ENCODE data around the gene RNASE11. TPM values are rescaled to one million over a fixed set of nuclear protein-coding genes. Genes with fewer than 3 reads are reported as not detected.
A peak's percentile ranks its signal among the peaks of the same experiment; 100 is the strongest.

Gene RNASE11
- polyA plus RNA-seq, 3 donors = not detected

DNA sequence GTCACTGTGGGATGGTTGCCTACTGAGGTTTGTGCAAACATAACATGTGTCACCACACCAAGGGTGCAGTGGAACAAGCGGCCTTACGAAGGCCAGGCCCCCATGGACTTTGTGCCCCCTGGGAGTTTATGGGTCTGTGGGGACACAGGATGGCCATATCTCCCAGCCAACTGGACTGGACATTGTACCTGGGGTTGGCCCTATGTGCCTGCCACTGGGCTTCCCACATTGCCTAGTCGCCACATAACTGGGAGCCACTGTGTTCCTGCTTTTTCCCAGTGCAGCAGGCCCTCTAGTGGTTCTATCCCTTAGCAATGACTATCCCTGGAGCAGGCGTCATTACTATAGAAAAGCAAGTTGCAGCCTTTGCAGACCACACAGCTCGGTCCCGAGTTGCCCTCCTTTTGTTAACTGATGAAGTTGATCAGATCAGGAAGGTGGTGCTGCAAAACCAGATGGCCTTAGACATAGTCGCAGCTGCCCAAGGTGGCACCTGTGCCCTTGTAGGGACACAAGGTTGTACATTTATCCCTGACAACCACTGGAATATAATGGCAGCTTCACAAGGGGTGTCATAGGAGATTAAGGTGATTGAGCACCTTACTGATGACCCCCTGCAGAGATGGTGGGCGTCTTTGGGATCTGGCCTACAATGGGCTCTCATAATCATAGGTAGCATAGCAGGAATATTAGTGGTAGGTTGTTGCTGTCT lies 18.5 kb upstream of the RNASE11 start:
- Histone ChIP-seq H3K4me1 (ENCODE audit: control insufficient read depth in 1 of 2, insufficient read depth in 2 of 2, low read length in 2 of 2) (peaks cover 13 to 17% of the 10 kb centered on the region in 2 donors), H4K20me1 (ENCODE audit: insufficient read depth, low read length) (no peaks in the 10 kb centered on the region), H3K79me2 (ENCODE audit: insufficient read depth, low read length) (no peaks in the 10 kb centered on the region), H3K27me3 (ENCODE audit: control insufficient read depth in 2 of 2, insufficient read depth in 2 of 2, low read length in 2 of 2) (no peaks in the 10 kb centered on the region), H3K9me3 (replicated peaks in 1 of 2; ENCODE audit: control insufficient read depth in 1 of 2, insufficient read depth in 1 of 2, low read length in 2 of 2) (no peaks in the 10 kb centered on the region), H3K9ac (ENCODE audit: insufficient read depth, low read length, poor library complexity, severe bottlenecking) (no peak overlapping the region), H3K4me3 (replicated peaks in 1 of 3; ENCODE audit: low read depth in 2 of 3, low read length in 3 of 3) (no peak overlapping the region), H3K36me3 (replicated peaks in 1 of 2; ENCODE audit: control insufficient read depth in 1 of 2, insufficient read depth in 2 of 2, low read length in 2 of 2) (no peaks in the 10 kb centered on the region), H3K27ac (ENCODE audit: low read depth in 1 of 2, low read length in 2 of 2) (no peak overlapping the region), H3K4me2 (replicated peaks; ENCODE audit: extremely low read depth, low read length, poor library complexity, severe bottlenecking) (no peak overlapping the region), H2AFZ (ENCODE audit: insufficient read depth, low read depth, low read length, poor library complexity, severe bottlenecking) (no peak overlapping the region)
- no peaks in the 10 kb centered on the region for H3K27me3 Mint-ChIP-seq (ENCODE audit: low read depth in 3 of 3)
- no peaks in the 10 kb centered on the region for H3K36me3 Mint-ChIP-seq
- no peaks in the 10 kb centered on the region for H3K9me3 Mint-ChIP-seq
- DNase-seq = no peak
- TF ChIP-seq, protein P1, sequence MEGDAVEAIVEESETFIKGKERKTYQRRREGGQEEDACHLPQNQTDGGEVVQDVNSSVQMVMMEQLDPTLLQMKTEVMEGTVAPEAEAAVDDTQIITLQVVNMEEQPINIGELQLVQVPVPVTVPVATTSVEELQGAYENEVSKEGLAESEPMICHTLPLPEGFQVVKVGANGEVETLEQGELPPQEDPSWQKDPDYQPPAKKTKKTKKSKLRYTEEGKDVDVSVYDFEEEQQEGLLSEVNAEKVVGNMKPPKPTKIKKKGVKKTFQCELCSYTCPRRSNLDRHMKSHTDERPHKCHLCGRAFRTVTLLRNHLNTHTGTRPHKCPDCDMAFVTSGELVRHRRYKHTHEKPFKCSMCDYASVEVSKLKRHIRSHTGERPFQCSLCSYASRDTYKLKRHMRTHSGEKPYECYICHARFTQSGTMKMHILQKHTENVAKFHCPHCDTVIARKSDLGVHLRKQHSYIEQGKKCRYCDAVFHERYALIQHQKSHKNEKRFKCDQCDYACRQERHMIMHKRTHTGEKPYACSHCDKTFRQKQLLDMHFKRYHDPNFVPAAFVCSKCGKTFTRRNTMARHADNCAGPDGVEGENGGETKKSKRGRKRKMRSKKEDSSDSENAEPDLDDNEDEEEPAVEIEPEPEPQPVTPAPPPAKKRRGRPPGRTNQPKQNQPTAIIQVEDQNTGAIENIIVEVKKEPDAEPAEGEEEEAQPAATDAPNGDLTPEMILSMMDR (IDR thresholded peaks at IDR 0.05) = peak; percentile 13
- WGBS (ENCODE audit: insufficient coverage) = 40% methylated on average over 7 of the region's 8 CpGs
- no peak overlapping the region for H3K27ac Mint-ChIP-seq
- peaks cover 11% of the 10 kb centered on the region for H3K4me1 Mint-ChIP-seq
- no peak overlapping the region for H3K4me3 Mint-ChIP-seq
- intact Hi-C loops (cut with micrococcal nuclease) = no loop called here

DNA sequence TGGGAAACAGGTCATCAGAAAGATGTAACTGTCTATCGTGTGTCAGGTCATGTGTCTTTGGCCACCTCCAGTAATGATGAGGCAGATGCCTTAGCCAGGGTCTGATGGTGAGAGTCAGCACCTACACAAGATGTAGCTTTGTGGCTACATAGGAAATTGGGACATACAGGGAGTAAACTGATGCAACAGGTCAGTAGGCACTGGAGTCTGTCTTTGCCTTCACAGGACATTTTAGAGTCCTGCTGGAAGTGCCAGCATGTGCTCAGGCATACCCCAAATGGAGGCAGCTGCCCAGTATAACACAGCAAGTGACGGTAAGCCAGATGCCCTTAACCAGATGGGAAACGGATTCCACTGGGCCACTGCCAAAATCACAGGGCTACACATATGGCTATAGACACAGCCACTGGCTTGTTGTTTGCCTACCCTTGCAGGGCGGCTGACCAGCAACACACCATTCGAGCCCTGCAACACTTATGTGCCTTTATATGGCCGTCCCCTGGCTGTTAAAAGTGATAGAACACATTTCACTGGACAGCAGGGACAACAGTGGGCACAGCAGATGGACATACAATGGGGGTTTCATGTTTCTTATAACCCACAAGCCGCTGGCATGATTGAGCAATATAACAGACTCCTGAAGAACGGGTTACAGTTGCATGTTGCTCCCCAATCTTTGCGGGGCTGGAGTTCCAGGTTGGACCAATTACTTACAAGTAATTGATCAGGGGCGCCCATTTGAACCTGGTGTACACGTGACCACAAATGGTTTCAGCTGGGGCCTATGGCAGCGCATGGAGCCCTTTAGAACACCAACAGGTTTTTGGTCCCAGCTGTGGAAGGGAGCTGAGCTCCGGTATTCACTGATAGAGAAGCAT lies 16.3 kb upstream of the RNASE11 start:
- Histone ChIP-seq H4K20me1 (ENCODE audit: insufficient read depth, low read length) (no peaks in the 10 kb centered on the region), H3K4me2 (replicated peaks; ENCODE audit: extremely low read depth, low read length, poor library complexity, severe bottlenecking) (no peak overlapping the region), H3K36me3 (replicated peaks in 1 of 2; ENCODE audit: control insufficient read depth in 1 of 2, insufficient read depth in 2 of 2, low read length in 2 of 2) (no peaks in the 10 kb centered on the region), H3K9ac (ENCODE audit: insufficient read depth, low read length, poor library complexity, severe bottlenecking) (no peak overlapping the region), H3K9me3 (replicated peaks in 1 of 2; ENCODE audit: control insufficient read depth in 1 of 2, insufficient read depth in 1 of 2, low read length in 2 of 2) (no peaks in the 10 kb centered on the region), H3K4me1 (ENCODE audit: control insufficient read depth in 1 of 2, insufficient read depth in 2 of 2, low read length in 2 of 2) (peaks cover 3 to 6% of the 10 kb centered on the region in 2 donors), H3K4me3 (replicated peaks in 1 of 3; ENCODE audit: low read depth in 2 of 3, low read length in 3 of 3) (no peak overlapping the region), H3K27ac (ENCODE audit: low read depth in 1 of 2, low read length in 2 of 2) (no peak overlapping the region), H2AFZ (ENCODE audit: insufficient read depth, low read depth, low read length, poor library complexity, severe bottlenecking) (no peak overlapping the region), H3K79me2 (ENCODE audit: insufficient read depth, low read length) (no peaks in the 10 kb centered on the region), H3K27me3 (ENCODE audit: control insufficient read depth in 2 of 2, insufficient read depth in 2 of 2, low read length in 2 of 2) (no peaks in the 10 kb centered on the region)
- Mint-ChIP-seq H3K4me1 (peaks cover 14% of the 10 kb centered on the region), H3K27me3 (ENCODE audit: low read depth in 3 of 3) (peaks cover 0 to 3% (median 0%) of the 10 kb centered on the region in 3 donors), H3K36me3 (no peaks in the 10 kb centered on the region), H3K4me3 (no peak overlapping the region), H3K27ac (no peak overlapping the region), H3K9me3 (no peaks in the 10 kb centered on the region)
- WGBS (ENCODE audit: insufficient coverage) = 78% methylated on average over 13 of the region's 13 CpGs
- TF ChIP-seq, protein P1 (IDR thresholded peaks at IDR 0.05) = no peak
- intact Hi-C loops (cut with micrococcal nuclease) = no loop called here
- DNase-seq = no peak

Measured in CD14-positive monocyte (primary cell).